HEK293 (cell line): ENCODE measurements around the gene HIVEP2.

Experiments used
- CTCF ChIP-seq: fragments of 450-650 bp; formaldehyde crosslinking; IDR thresholded peaks from 2 replicates; pipeline ENCODE4 v1.5.1; 2016; ENCODE audit warnings: missing biosample characterization, missing genetic modification characterization
- ZBTB11 ChIP-seq: fragments of 450-650 bp; formaldehyde crosslinking; conservative IDR thresholded peaks from 2 replicates; pipeline ENCODE4 v1.5.1; 2016; ENCODE audit warnings: low read depth, missing biosample characterization, missing genetic modification characterization
- ZNF114 ChIP-seq: fragments of 450-650 bp; formaldehyde crosslinking; IDR thresholded peaks from 2 replicates; pipeline ENCODE4 v1.5.0; 2017; ENCODE audit warnings: missing biosample characterization, missing genetic modification characterization
- ZNF292 ChIP-seq: fragments of 450-650 bp; formaldehyde crosslinking; IDR thresholded peaks from 2 replicates; pipeline ENCODE4 v1.5.1; 2016; ENCODE audit warnings: low read depth, missing biosample characterization, missing genetic modification characterization, borderline replicate concordance
- ZNF423 ChIP-seq: fragments of 450-650 bp; formaldehyde crosslinking; IDR thresholded peaks from 2 replicates; pipeline ENCODE4 v1.5.1; 2016; ENCODE audit warnings: missing biosample characterization, missing genetic modification characterization
- ZNF670 ChIP-seq: fragments of 450-650 bp; formaldehyde crosslinking; IDR thresholded peaks from 2 replicates; pipeline ENCODE4 v1.5.1; 2016; ENCODE audit warnings: missing biosample characterization, missing genetic modification characterization, low read depth
- ZNF707 ChIP-seq: fragments of 450-650 bp; formaldehyde crosslinking; IDR thresholded peaks from 2 replicates; pipeline ENCODE4 v1.5.1; 2016; ENCODE audit warnings: missing biosample characterization, missing genetic modification characterization
- ZNF837 ChIP-seq: fragments of 450-650 bp; formaldehyde crosslinking; IDR thresholded peaks from 2 replicates; pipeline ENCODE4 v1.5.1; 2016; ENCODE audit warnings: missing biosample characterization, missing genetic modification characterization
- TF ChIP-seq, protein P1 (sequence below): fragments of 450-650 bp; formaldehyde crosslinking; IDR thresholded peaks from 2 replicates; pipeline ENCODE4 v1.5.1; 2016; ENCODE audit warnings: missing biosample characterization, missing genetic modification characterization

- TF ChIP-seq ZNF707 (tag by site-specific recombination) = no peak
- TF ChIP-seq CTCF (tag by site-specific recombination) = no peak
- no peak for TF ChIP-seq ZNF670 (tag by site-specific recombination)
- no peak for TF ChIP-seq ZBTB11 (tag by site-specific recombination)
- TF ChIP-seq ZNF292 = no peak
- TF ChIP-seq ZNF837 (tag by site-specific recombination) = no peak
- TF ChIP-seq, protein P1, sequence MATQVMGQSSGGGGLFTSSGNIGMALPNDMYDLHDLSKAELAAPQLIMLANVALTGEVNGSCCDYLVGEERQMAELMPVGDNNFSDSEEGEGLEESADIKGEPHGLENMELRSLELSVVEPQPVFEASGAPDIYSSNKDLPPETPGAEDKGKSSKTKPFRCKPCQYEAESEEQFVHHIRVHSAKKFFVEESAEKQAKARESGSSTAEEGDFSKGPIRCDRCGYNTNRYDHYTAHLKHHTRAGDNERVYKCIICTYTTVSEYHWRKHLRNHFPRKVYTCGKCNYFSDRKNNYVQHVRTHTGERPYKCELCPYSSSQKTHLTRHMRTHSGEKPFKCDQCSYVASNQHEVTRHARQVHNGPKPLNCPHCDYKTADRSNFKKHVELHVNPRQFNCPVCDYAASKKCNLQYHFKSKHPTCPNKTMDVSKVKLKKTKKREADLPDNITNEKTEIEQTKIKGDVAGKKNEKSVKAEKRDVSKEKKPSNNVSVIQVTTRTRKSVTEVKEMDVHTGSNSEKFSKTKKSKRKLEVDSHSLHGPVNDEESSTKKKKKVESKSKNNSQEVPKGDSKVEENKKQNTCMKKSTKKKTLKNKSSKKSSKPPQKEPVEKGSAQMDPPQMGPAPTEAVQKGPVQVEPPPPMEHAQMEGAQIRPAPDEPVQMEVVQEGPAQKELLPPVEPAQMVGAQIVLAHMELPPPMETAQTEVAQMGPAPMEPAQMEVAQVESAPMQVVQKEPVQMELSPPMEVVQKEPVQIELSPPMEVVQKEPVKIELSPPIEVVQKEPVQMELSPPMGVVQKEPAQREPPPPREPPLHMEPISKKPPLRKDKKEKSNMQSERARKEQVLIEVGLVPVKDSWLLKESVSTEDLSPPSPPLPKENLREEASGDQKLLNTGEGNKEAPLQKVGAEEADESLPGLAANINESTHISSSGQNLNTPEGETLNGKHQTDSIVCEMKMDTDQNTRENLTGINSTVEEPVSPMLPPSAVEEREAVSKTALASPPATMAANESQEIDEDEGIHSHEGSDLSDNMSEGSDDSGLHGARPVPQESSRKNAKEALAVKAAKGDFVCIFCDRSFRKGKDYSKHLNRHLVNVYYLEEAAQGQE (tag by site-specific recombination) = no peak
- TF ChIP-seq ZNF423 (tag by site-specific recombination) = no peak
- TF ChIP-seq ZNF114 (tag by site-specific recombination) = no peak
Observed at GRCh38 chr6:142799639-142800038, 145.3 kb downstream of the HIVEP2 start.
